ENCODE data around the gene KHDRBS2. TPM values are rescaled to one million over a fixed set of nuclear protein-coding genes. Genes with fewer than 3 reads are reported as not detected.

KHDRBS2 gene
- total RNA-seq, 2 donors from 2014 or later = not detected

DNA sequence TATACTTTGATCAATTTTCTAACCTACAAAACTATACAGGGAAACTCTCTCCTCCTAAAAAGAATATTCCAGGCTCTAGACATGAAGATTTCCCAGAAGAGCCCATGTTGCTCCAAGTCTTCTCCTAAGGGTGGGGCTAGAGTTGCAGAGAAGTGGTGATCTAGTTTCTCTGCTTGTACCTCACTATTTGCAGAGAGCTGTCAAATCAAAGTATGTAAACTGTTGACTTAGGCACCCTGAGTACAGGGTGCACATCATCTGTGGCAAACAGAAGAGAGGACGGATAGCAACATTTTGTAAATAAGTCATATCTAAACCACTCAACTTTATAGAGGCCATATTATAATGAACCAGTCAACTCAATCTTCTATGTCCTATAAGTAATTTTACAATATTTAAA, 250.1 kb downstream of the KHDRBS2 start:
- no peak overlapping the region for H3K27ac Mint-ChIP-seq
- ATAC-seq (replicated peaks) = no peak
- H3K27me3 Mint-ChIP-seq = no peaks in the 10 kb centered on the region
- H3K4me1 Mint-ChIP-seq = no peaks in the 10 kb centered on the region
- H3K36me3 Mint-ChIP-seq (ENCODE audit: low read depth) = no peaks in the 10 kb centered on the region
- H3K4me3 Mint-ChIP-seq = no peak overlapping the region
- peaks cover 18% of the 10 kb centered on the region for H3K9me3 Mint-ChIP-seq

DNA sequence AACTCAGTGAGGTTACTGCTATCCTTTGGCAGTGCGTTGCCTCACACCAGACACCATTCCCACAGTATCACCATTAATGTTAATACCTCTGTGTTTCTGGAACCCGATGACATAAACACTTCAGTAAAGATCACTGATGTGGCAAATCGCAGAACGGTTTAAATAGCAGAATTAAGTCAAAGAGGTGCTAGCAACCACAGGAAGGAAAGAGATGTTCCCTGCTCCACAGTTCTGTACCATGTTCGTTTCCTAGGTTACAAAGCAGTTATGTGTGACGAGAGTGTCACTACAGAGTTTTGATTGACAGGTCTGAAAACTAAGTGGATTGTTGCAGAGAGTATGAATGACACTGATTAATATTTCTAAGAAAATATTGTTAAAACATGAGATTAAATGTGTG, 272.3 kb downstream of the KHDRBS2 start:
- H3K27ac Mint-ChIP-seq = no peak overlapping the region
- no peaks in the 10 kb centered on the region for H3K4me1 Mint-ChIP-seq
- H3K4me3 Mint-ChIP-seq = no peak overlapping the region
- peaks cover 3% of the 10 kb centered on the region for H3K9me3 Mint-ChIP-seq
- H3K36me3 Mint-ChIP-seq (ENCODE audit: low read depth) = no peaks in the 10 kb centered on the region
- H3K27me3 Mint-ChIP-seq = no peaks in the 10 kb centered on the region
- ATAC-seq (replicated peaks) = no peak

- Mint-ChIP-seq H3K27ac (no peak overlapping the region), H3K4me3 (no peak overlapping the region), H3K9me3 (peaks cover 3% of the 10 kb centered on the region), H3K4me1 (no peaks in the 10 kb centered on the region), H3K27me3 (no peaks in the 10 kb centered on the region), H3K36me3 (ENCODE audit: low read depth) (no peaks in the 10 kb centered on the region)
- no peak for ATAC-seq (replicated peaks)
These were observed 276.6 kb downstream of the KHDRBS2 start for GRCh38 chr6:62009445-62009844.

GRCh38 chr6:61989616-61990015, 296.4 kb downstream of the KHDRBS2 start:
- no peaks in the 10 kb centered on the region for H3K27me3 Mint-ChIP-seq
- no peaks in the 10 kb centered on the region for H3K36me3 Mint-ChIP-seq (ENCODE audit: low read depth)
- H3K4me1 Mint-ChIP-seq = no peaks in the 10 kb centered on the region
- ATAC-seq (replicated peaks) = no peak
- no peak overlapping the region for H3K4me3 Mint-ChIP-seq
- H3K9me3 Mint-ChIP-seq = peaks cover 20% of the 10 kb centered on the region
- no peak overlapping the region for H3K27ac Mint-ChIP-seq

DNA sequence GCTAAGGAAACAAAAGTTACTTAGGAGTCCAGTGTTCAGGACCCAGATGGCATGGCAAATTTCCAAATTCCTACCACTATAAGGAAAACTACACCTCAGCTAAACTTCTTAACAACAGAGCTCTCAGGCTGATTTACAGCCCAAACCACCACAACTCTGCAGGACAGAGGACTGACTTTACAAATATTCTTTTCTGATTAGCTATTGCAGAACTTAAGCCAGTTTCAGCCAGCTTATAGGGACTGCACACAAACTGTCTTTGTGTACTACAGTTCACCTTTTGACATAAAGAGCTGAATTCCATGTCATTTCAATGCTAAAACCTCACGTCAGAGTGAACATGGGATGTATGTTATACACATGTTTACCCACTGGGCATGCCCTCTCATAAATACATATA, 305.4 kb downstream of the KHDRBS2 start:
- Mint-ChIP-seq H3K27me3 (no peaks in the 10 kb centered on the region), H3K4me3 (no peak overlapping the region)
- ATAC-seq (replicated peaks) = no peak

GRCh38 chr6:61977947-61978346, 308.1 kb downstream of the KHDRBS2 start:
- H3K27me3 Mint-ChIP-seq = no peaks in the 10 kb centered on the region
- H3K36me3 Mint-ChIP-seq (ENCODE audit: low read depth) = no peaks in the 10 kb centered on the region
- no peak overlapping the region for H3K4me3 Mint-ChIP-seq
- no peaks in the 10 kb centered on the region for H3K4me1 Mint-ChIP-seq
- peaks cover 5% of the 10 kb centered on the region for H3K9me3 Mint-ChIP-seq
- no peak for ATAC-seq (replicated peaks)
- H3K27ac Mint-ChIP-seq = no peak overlapping the region

More for the DNA sequence above, 305.4 kb downstream of the KHDRBS2 start:
- Mint-ChIP-seq H3K9me3 (peaks cover 9% of the 10 kb centered on the region), H3K36me3 (ENCODE audit: low read depth) (no peaks in the 10 kb centered on the region), H3K4me1 (no peaks in the 10 kb centered on the region), H3K27ac (no peak overlapping the region)

DNA sequence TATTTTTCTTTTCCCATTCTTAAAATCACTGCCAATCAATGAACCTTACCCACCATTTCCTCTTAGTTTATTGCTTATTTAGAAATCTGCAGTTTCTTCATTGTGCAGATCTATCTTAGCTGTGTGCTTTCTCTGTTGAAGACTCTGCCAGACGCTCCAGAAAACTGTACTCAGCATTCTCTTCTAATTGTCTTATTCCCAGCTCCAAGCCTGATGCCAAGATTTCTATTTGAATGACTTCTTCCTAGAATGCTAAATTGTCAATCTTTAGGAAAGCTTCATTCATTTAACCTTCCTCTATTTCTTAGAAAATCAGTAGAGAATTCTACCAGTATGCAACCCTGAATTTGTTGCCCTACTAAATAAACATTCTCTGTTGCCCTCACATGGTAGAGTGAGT, 308.9 kb downstream of the KHDRBS2 start:
- H3K9me3 Mint-ChIP-seq = peaks cover 5% of the 10 kb centered on the region
- no peaks in the 10 kb centered on the region for H3K36me3 Mint-ChIP-seq (ENCODE audit: low read depth)
- no peak overlapping the region for H3K27ac Mint-ChIP-seq
- H3K4me3 Mint-ChIP-seq = no peak overlapping the region
- no peaks in the 10 kb centered on the region for H3K4me1 Mint-ChIP-seq
- H3K27me3 Mint-ChIP-seq = no peaks in the 10 kb centered on the region
- no peak for ATAC-seq (replicated peaks)

DNA sequence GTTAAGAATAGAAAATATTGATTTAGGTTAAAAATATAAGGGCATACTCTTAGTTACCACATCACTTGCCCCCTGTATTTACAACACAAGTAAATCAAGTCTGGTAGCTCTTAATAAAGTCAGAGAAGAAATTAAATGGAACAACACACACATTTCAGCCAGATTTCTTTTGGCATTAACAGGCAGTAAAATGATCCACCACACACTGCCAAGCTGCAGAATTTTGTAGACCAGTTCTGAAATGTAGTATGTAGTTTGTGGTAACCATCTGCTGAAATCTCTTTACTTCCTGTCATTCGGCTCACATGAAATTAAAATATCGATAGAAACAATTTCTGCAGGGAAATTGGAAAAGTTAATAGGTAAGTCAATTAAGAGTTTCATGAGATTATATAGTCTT, 326.8 kb downstream of the KHDRBS2 start:
- H3K36me3 Mint-ChIP-seq (ENCODE audit: low read depth) = no peaks in the 10 kb centered on the region
- H3K9me3 Mint-ChIP-seq = peaks cover 34% of the 10 kb centered on the region
- no peaks in the 10 kb centered on the region for H3K4me1 Mint-ChIP-seq
- ATAC-seq (replicated peaks) = no peak
- no peak overlapping the region for H3K4me3 Mint-ChIP-seq
- H3K27me3 Mint-ChIP-seq = no peaks in the 10 kb centered on the region
- H3K27ac Mint-ChIP-seq = no peak overlapping the region

DNA sequence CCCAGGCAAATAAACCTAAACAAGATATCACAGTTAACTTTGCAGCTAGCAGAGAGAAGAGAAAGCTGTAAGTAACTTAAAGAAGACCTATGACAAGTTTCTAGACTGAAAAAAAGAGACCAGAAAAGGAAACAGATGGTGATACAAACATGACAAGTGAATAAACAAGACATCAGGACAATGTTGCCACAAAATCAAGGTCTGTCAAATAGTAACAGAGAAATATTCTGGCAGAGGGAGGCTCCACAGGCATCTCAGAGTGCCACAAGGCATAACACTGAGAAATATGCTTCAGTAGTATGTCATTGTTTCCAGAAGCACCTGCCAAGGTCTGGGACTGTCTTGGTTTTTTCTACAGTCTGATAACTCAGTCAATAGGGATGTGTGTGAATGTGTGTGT, 332.2 kb downstream of the KHDRBS2 start:
- no peak for ATAC-seq (replicated peaks)
- Mint-ChIP-seq H3K36me3 (ENCODE audit: low read depth) (no peaks in the 10 kb centered on the region), H3K4me1 (no peaks in the 10 kb centered on the region), H3K27ac (no peak overlapping the region), H3K9me3 (peaks cover 26% of the 10 kb centered on the region), H3K4me3 (no peak overlapping the region), H3K27me3 (no peaks in the 10 kb centered on the region)

- ATAC-seq (replicated peaks) = no peak
- Mint-ChIP-seq H3K27ac (no peak overlapping the region), H3K4me3 (no peak overlapping the region), H3K36me3 (ENCODE audit: low read depth) (no peaks in the 10 kb centered on the region), H3K27me3 (no peaks in the 10 kb centered on the region), H3K4me1 (no peaks in the 10 kb centered on the region), H3K9me3 (peaks cover 9% of the 10 kb centered on the region)
These were observed 334.4 kb downstream of the KHDRBS2 start for GRCh38 chr6:61951586-61951985.

DNA sequence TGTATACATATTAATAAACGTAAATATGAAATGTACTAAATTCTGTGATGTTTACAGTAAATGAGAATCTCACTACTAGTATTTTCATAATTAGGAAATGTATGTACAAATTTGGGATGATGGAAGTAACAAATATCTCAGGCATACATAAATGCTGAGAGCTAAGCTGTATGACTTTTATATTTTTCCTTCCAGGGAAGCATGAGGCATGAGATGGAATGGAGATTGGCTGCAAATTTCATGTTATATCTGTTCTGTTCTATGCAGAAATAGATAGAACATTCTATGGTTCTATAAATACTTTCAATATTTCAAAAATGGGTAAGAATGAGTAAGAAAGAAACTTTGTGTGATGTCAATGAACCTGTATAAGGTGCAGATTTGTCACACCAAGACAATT, 335.2 kb downstream of the KHDRBS2 start:
- H3K4me3 Mint-ChIP-seq = no peak overlapping the region
- H3K4me1 Mint-ChIP-seq = no peaks in the 10 kb centered on the region
- no peaks in the 10 kb centered on the region for H3K27me3 Mint-ChIP-seq
- H3K27ac Mint-ChIP-seq = no peak overlapping the region
- no peak for ATAC-seq (replicated peaks)
- peaks cover 4% of the 10 kb centered on the region for H3K9me3 Mint-ChIP-seq
- H3K36me3 Mint-ChIP-seq (ENCODE audit: low read depth) = no peaks in the 10 kb centered on the region

DNA sequence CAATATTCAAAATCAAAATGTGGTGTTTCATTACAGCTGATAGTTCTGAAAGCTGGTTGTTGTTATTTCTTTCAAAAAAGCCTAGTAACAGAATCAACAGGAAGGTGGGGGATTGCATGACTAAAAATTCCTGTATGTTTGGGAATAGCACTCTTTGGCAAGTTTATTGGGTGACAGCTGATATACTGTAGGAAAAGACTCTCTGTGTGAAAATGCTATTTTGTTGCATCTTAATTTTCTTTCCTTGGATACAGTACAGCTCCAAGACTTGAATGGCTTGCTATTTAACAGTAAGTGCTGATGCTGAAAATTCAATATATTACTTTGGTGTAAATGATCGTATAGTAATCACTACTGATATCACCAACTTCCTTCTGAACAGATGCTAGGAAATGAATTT, 336.1 kb downstream of the KHDRBS2 start:
- H3K9me3 Mint-ChIP-seq = peaks cover 4% of the 10 kb centered on the region
- H3K4me1 Mint-ChIP-seq = no peaks in the 10 kb centered on the region
- H3K27ac Mint-ChIP-seq = no peak overlapping the region

GRCh38 chr6:61949161-61949560, 336.9 kb downstream of the KHDRBS2 start:
- H3K4me3 Mint-ChIP-seq = no peak overlapping the region
- no peaks in the 10 kb centered on the region for H3K4me1 Mint-ChIP-seq
- H3K27ac Mint-ChIP-seq = no peak overlapping the region
- no peaks in the 10 kb centered on the region for H3K36me3 Mint-ChIP-seq (ENCODE audit: low read depth)
- no peak for ATAC-seq (replicated peaks)
- no peaks in the 10 kb centered on the region for H3K27me3 Mint-ChIP-seq
- peaks cover 7% of the 10 kb centered on the region for H3K9me3 Mint-ChIP-seq

More for the DNA sequence above, 336.1 kb downstream of the KHDRBS2 start:
- H3K27me3 Mint-ChIP-seq = no peaks in the 10 kb centered on the region
- H3K4me3 Mint-ChIP-seq = no peak overlapping the region
- no peak for ATAC-seq (replicated peaks)
- H3K36me3 Mint-ChIP-seq (ENCODE audit: low read depth) = no peaks in the 10 kb centered on the region

GRCh38 chr6:61947311-61947947, 338.6 kb downstream of the KHDRBS2 start:
- Mint-ChIP-seq H3K27ac (no peak overlapping the region), H3K4me3 (no peak overlapping the region), H3K4me1 (no peaks in the 10 kb centered on the region), H3K9me3 (peaks cover 13% of the 10 kb centered on the region), H3K27me3 (no peaks in the 10 kb centered on the region), H3K36me3 (ENCODE audit: low read depth) (no peaks in the 10 kb centered on the region)
- ATAC-seq (replicated peaks) = no peak

- Mint-ChIP-seq H3K9me3 (peaks cover 25% of the 10 kb centered on the region), H3K4me3 (no peak overlapping the region), H3K27me3 (no peaks in the 10 kb centered on the region), H3K36me3 (ENCODE audit: low read depth) (no peaks in the 10 kb centered on the region), H3K27ac (no peak overlapping the region), H3K4me1 (no peaks in the 10 kb centered on the region)
- no peak for ATAC-seq (replicated peaks)
These were observed 345.1 kb downstream of the KHDRBS2 start for GRCh38 chr6:61940919-61941318.

Data from activated T-helper 17 cell treated with anti-CD3 and anti-CD28 coated beads, Interleukin-2, amount 50 U/mL, for 72 hours (primary cell).